NCI-H69 (cell line): ENCODE results near the gene DCAF12.
A peak's percentile ranks its signal among the peaks of the same experiment; 100 is the strongest.
"Not testable (repeated sequence)": the region's sequence is repeated elsewhere in the genome, so short reads cannot be mapped to it uniquely, and the experiment has no call there.

Source experiments
- DNase-seq: peaks from one replicate; lab custom pipeline; 2025; lab: John Stamatoyannopoulos, UW

DCAF12 gene

DNA sequence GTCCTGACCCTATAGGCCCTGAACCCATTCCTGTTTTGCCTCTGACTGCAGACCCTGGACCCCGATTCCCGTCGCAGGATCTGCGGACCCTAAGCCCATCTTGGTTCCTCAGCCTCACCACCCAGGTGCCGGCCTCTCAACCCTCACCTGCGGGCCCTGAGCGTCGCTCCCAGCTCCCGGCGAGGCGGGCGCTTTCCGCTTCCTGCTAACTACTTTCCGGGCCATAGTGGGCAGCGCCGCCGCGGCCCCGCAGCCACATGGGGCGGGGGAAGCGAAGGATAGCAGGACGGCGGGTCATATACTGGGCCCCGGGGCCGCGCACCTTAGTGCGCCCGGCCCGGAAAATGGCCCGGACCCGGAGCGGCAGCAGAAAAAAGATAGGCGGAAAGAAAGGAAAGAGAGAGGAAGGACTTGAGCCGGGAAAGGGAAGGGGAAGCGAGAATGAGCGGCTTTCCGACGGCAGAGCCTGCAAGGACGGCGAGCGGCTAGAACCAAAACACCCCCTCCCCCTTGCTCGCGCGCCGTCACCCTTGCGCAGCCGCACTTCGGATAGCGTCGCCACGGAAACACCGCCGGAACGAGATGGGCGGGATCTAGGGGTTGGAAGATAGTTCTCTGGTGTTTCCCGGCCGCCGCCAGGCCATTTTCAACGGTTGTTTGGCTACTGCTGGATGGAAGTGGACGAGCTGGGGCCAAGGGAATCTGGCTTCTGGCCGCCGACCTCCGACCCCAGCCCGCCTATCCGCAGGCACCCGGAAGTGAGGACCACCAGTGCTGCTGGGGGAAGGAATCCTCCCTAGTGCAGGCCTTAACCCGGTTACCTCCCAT, at the start of gene DCAF12:
Gene DCAF12, minus strand, starts transcription at position 492 of the 828 bp plus-strand sequence. Its CDS starts 267 bp downstream, at position 225.
- peak; percentile 97 for DNase-seq

DNA sequence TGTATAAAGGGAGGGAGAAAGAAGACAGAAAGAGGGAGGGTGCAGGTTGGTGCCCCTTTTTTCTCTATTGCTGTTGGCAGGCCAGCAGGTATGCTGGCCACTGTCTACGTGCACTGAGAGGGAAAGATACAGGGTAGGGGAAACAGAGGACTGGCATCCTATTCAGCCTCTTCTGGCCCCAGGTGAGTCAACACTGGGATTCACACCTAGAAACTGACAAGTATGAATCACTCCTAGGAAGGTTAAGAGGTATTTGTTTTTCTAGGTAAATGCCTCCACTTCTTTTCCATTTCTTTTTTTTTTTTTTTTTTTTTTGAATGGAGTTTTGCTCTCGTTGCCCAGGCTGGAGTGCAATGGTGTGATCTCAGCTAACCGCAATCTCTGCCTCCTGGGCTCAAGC, 49.6 kb upstream of the DCAF12 start:
- no peak for DNase-seq

DNA sequence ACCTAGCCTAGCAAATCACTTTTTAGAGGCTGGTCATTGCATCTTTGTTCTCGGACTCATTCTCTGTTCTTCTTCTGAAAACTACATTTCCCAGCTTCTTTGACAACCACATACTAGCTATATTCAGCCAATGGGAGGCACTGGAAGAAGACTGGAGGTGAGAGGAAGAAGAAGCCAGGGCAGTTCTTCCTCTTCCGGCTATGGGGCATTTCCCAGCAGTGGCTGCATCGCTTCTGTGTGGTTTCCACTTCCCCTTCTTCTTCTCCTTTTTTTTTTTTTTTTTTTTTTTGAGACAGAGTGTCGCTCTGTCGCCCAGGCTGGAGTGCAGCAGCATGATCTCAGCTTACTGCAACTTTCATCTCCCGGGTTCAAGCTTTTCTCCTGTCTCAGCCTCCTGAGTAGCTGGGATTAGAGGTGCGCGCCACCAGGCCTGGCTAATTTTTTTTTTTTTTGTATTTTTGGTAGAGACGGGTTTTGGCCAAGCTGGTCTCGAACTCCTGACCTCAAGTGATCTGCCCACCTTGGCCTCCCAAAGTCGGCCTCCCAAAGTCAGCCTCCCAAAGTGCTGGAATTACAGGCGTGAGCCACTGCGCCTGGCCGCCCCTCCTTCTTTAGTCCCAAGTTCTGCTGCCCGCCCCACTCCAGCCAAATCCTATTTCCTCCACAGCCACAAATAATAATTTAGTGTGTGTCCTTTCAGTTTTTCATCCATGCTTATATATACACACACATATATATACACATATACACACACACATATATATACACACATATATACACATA, 45.4 kb upstream of the DCAF12 start:
- DNase-seq: no peak

DNA sequence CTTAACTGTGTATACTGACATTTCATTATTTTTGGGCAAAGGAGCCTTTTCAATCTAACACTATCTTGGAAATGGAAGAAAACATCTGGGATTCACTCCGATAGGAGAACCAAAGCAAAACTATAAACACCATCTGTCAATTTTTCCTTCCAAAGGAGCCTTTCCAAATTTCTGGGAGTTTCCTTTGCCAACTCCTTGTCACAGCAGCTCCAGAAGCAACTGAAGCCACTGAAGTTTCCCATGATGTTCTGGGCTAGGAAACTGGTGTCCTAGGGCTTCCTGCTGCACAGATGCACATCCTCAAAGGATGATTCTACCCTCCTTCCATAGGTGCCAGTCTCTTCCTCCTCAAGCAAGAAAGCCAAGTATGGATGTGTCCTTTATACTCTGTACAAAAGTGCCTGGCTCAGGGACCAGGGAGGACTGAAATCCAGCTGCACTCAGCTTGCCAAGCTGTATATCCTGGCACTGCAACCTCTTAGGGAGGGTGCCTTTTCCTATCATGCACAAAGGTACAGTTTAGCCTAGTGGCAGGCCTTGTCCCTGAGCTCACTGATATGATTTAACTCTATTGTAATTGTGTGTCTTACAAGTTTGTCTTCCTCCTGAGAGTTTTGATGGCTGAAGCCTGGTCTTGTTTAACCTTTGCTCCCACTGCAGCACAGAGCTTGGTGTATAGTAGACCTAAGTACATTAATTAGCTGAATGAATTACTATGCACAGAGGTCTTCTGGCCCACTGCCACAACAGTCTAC, 43.9 kb upstream of the DCAF12 start:
- peak; percentile 53 for DNase-seq

DNA sequence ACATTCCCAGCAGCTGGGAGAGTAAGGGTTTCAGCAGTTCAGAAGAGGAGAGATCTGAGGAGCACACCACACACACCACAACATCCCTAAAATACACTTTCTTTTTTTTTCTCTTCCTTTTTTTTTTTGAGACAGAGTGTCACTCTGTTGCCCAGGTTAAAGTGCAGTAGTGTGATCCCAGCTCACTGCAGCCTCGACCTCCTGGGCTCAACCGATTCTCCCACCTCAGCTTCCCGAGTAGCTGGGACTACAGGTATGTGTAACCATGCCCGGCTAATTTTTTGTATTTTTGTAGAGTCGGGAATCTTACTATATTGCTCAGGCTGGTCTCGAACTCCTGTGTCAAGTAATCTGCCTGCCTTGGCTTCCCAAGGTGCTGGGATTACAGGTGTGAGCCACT, 42.6 kb upstream of the DCAF12 start:
- no peak for DNase-seq

DNA sequence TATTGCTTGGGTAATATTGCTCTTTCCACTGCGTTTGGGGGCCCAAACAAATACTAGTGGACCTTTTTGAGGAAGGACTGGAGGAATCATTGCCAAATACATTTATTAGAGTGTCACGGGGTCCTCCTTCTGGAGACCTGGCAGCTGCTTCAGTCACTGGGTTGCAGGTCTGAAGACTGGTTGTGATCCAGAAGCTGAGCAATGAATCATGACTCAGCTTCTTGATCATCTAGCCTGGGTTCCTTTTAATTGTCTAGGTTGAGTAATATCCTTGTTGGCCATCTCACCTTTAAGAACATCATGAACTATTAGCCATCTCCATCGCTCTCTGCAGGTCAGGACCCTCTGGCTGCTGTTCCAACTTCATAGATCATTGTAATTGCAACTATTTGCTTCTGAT, 36.9 kb upstream of the DCAF12 start:
- DNase-seq: no peak

DNA sequence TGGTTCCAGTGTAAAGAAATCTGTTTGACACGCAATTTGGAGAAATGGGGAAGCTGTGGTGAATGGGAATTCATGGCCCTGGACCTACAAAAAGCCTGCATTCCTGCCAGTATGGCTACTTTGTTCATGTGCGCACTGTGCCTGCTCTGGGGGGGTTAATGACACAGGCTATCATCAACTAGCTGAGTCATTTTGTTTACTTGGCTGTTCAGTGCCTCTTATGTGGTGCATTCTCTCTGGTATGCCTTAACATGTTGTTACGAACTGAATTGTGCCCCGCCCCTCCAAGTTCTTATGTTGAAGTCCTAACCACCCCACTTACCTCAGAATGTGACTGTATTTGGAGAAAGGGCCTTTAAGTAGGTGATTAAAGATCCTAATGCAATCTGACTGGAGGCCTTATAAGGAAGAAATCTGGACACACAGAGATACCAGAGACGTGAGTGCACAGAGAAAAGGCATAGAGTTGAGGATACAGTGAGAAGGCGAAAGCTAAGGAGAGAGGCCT, 31.9 kb upstream of the DCAF12 start:
- DNase-seq: peak; percentile 82

DNA sequence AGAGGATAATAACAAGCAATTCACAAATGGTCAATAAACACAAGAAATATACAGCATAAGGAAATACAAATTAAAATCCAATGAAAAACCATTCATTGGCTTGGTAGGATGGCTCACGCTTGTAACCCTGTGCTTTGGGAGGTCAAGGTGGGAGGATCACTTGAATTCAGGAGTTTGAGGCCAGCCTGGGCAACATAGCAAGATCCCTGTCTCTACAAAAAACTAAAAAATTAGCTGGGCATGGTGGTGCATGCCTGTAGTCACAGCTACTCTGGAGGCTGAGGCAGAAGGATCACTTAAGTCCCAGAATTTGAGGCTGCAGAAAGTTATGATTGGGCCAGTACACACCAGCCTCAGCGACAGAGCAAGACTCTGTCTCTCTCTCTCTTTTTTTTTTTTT, 31.4 kb upstream of the DCAF12 start:
- no peak for DNase-seq

DNA sequence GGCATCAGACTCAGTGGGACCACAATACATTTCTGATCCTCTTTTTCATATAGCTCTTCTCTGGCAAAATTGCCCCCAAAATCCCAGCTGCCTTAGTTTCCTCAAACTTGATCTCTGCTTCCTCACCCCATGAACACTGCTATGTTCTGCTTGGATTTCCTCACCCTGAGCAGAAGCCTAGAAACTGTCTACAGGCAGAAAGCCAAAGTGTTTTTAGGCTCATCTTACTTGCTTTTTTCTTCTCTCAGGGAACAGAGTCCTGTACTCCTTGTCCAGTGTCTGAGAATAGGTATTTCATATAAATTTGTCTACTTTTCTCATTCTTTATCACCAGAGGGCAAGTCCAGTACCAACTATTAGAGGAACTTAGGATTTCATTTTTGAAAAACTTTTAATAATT, 30.8 kb upstream of the DCAF12 start:
- no peak for DNase-seq

DNA sequence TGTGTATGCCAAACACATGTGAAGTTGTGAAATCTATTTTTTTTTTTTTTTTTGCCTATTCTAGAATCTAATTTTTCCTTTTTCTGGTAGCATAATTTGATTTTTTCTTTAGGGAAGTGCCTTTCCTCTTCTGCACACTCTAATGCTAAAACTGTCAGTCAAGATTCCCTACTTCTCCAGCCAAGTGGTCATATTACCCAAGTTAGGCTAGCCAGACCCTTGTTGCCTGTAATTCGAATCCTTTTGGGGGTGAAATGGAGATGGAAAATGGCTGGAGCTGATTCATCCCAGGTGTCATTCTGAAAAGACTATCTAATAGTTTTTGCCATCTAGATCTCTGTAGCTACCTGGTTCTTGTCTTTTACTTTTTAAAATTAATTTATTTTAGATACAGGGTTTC, 27.6 kb upstream of the DCAF12 start:
- peak; percentile 45 for DNase-seq

DNA sequence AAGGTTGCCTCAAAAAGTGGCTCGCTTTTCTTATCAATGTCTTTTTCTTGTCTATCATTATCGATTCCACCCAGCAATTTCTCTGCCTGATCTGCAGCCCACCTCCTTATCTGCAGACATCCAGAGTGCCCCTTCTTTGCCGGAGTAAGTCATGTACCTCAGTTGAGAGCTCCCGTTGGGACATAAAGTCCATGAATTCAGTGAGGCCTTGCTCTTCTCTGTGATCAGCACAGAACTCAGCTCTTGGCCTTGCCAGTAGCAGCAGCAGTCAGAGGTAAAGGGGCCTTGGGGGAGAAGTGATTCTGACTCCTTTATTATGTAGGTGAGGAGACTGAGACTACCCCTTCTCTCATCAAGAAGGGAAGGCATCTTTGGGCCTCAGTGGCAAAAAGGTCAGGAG, 24.9 kb upstream of the DCAF12 start:
- DNase-seq: no peak

DNA sequence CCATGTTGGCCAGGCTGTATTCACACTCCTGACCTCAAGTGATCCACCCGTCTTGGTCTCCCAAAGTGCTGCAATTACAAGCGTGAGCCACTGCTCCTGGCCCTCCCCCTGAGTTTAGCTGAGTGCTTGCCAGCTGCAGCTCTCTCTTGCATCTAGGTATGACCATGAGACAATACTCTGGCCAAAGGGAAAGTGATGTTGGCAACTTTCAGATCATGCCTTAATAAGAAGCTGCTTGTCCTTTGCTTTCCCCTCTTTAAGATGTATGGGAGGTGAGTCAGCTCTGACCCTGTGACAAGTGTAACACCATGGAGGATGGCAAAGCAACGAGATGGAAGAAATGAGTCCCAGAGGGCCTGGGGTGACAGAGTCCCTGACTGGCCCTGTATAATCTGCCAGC, 18.7 kb upstream of the DCAF12 start:
- DNase-seq: peak; percentile 16

DNA sequence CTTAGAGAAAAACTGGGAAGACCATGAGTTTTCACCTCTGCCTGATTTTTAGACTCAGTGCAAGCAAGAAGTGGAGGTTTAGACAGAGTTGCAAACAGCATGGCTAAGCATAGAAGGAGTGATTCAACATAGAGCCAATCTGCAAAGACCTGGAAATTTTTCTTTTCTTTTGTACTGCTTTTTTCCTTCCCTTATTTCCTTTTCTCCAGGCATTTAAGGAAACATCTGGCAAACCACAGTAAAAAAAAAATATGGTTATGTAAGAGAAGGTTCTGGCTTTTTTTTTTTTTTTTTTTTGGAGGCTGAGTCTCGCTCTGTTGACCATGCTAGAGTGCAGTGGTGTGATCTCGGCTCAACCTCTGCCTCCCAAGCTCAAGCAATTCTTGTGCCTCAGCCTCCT, 16.6 kb upstream of the DCAF12 start:
- DNase-seq: no peak

DNA sequence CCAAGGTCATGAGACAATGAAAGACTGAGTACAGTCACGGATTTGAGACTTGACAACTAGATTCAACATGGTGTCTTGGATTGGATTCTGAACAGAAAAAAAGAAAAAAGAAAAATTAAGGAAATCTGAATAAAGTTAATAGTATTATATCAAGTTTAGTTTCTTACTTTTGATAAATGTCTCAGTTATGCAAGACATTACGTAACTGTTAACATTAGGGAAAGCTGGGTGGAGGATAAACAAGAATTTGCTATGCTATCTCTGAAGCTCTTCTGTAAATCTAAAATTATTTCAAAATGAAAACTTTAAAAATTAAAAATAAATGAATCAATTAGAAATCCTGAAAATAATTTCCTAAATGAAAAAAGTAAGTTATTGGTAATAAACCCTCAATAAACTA, 14.4 kb upstream of the DCAF12 start:
- DNase-seq: no peak

DNA sequence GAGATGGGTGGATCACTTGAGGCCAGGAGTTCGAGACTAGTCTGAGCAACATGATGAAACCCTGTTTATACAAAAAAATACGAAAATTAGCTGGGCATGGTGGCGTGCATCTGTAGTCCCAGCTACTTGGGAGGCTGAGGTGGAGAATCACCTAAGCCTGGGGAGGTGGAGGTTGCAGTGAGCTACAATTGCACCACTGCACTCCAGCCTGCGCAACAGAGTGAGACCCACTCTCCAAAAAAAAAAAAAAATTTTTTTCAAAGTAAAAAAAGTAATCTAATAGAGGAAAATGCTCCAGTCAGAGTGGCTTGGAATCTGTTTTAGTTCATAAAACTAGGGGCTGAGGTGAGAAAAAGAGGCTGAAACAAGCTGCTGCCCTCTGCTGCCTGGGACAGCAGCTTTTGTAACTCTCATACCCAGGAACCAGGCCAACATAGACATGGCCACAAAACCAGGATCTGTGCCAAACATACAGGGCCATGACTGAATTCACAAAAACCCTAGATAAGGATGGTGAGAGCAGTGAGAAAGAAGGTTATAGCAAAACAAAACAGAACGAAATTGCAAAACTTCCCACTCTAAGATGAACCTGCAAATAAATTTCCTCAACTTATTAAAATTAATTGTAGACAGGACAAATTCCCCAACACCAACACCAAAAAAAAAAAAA, 13.1 kb upstream of the DCAF12 start:
- peak; percentile 40 for DNase-seq

DNA sequence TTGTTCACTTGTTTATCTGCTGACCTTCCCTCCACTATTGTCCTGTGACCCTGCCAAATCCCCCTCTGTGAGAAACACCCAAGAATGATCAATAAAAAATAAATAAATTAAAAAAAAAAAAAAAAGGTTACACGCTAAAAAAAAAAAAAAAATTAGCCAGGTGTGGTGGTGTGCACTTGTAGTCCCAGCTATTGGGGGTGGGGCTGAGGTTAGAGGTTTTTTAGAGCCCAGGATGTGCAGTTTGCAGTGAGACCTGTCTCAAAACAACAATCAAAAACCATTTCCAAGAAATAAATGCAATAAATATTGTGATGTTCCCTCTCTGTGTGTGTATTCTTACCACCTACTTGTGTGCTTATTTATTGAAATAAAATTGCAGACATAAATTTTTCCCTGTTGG, 12.1 kb upstream of the DCAF12 start:
- not testable (repeated sequence) for DNase-seq

DNA sequence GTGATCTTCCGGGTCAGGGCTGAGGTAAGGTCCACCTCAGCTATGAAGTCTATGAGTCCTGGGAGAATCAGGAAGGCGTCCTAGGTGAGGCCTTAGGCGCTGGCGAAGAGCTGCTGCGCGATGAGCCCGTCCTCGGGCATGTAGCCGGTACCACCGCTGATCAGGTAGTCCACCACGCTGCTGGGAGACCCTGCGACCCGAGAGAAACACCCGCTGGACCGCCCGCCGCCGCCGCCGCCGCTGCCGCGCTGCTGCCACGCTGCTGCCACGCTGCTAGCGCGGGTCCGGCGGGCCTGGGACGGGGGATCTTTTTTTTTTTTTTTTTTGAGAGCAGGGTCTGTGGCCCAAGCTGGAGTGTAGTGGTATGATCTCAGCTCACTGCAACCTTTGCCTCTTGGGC, 8.0 kb upstream of the DCAF12 start:
- no peak for DNase-seq

DNA sequence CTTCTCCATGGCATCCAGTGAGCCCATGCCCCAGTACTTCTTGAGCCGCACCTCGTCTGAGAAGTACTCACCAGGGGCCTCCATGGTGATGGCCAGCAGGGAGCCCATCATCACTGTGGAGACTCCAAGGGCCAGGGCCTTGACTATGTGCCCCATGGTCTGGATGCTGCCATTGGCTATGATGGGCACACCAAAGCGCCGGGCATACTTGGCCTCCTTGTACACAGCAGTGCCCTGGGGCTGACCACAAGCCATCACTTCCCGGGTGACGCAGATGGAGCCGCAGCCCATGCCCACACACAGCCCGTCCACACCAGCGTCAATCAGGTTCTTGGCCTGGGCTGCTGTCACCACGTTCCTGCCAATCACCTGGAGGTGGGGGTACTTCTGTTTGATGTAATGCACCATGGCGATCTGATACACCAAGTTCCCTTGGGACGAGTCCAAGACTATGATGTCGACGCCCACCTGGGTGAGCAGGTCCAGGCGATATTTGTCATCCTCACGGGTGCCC, 7.0 kb upstream of the DCAF12 start:
- DNase-seq: no peak

DNA sequence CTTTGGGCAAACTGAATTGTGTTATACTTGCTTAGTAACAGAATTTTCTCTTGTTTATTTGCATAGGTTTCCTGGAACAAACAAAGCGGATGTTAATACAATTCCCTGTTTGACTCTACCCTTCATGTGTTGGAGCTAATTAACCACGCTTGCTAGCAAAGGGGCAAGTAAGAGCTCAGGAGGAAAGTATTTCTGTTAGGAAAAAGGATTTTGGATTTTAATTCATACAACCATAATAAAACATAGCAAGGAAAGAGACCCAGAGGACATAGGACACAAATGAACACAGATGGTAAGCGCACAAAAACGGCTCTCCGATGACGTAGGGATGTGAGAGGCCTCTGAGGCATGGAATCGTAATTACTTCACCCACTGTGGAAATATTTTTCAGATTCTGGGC, 5.1 kb upstream of the DCAF12 start:
- DNase-seq: no peak

DNA sequence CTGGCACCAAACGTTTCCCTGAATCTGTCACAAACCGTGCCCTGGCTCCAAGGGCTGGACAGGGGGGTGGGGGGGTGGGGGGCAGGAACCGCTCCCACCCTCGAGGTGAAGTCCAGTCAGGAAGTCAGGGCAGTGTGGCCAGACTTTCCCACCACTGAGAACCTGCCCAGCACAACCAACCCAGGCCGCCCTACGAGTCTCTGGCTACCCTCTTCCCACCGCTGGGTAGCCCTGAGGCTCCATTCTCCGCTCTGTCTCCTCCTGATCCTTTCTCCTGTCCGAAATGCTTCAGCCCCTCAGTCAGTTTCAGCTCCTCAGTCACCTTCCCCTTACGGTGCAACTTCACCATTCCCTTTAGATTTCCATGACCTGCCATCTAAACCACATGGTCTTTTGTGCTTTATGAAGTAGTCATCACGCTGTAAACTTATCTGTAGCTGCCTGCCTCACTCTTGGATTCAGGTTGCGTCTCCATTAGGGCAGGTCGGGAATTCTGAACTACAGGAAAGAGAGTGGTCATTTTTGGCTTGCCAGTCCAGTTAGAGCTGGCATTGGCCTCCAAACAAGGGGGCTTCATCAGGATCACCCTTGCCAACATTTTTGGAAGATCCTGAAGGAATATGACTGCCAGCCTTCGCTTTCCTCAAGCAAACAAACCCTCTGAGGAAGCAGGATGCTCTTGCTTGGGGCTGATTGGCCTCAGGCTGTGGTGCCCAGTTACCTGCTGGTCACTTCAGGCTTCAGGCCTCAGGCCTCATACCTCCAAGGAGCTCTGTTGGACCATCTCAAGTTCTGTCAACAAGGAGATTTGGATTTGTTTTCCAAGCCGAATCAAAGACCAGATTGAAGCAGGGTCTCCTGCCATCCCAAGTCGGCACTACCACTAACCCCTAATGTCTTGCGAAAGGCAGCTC, 794 bp upstream of the DCAF12 start:
- DNase-seq: peak; percentile 34
